HepG2 (cell line): ENCODE data around the gene DTD2. TPM values are rescaled to one million over a fixed set of nuclear protein-coding genes. Genes with fewer than 3 reads are reported as not detected.

Source experiments
- EED ChIP-seq: sonication (generic); formaldehyde crosslinking; IDR thresholded peaks from 2 replicates; pipeline ENCODE4 v1.5.0; 2020; ENCODE audit warnings: mild to moderate bottlenecking, missing genetic modification reagents
- GLI4 ChIP-seq: sonication (generic); formaldehyde crosslinking; IDR thresholded peaks from 2 replicates; pipeline ENCODE4 v1.5.1; 2020; ENCODE audit warnings: missing genetic modification reagents, mild to moderate bottlenecking, moderate library complexity, borderline replicate concordance
- GTF3A ChIP-seq: sonication (generic); formaldehyde crosslinking; conservative IDR thresholded peaks from 2 replicates; pipeline ENCODE4 v1.4.0; 2020; ENCODE audit warnings: mild to moderate bottlenecking, missing genetic modification reagents
- HMGA1 ChIP-seq: sonication (generic); formaldehyde crosslinking; conservative IDR thresholded peaks from 2 replicates; pipeline ENCODE4 v1.4.0; 2020; ENCODE audit warnings: missing genetic modification reagents
- KAT7 ChIP-seq: IDR thresholded peaks from 2 replicates; pipeline ENCODE4 v1.6.1; 2018; ENCODE audit warnings: borderline replicate concordance, missing compliant biosample characterization
- MBD4 ChIP-seq: IDR thresholded peaks from 2 replicates; pipeline ENCODE4 v1.6.1; 2012; ENCODE audit warnings: low read length, inconsistent platforms, borderline replicate concordance
- MEF2D ChIP-seq: sonication (generic); formaldehyde crosslinking; IDR thresholded peaks from 2 replicates; pipeline ENCODE4 v1.5.1; 2020; ENCODE audit warnings: mild to moderate bottlenecking, missing genetic modification reagents
- MXD1 ChIP-seq: sonication (generic); formaldehyde crosslinking; IDR thresholded peaks from 2 replicates; pipeline ENCODE4 v1.4.0; 2020; ENCODE audit warnings: mild to moderate bottlenecking, missing genetic modification reagents
- MXI1 ChIP-seq: IDR thresholded peaks from 3 replicates; pipeline ENCODE4 v1.6.1; 2012; ENCODE audit warnings: low read depth, low read length, inconsistent platforms, borderline replicate concordance
- PPARG ChIP-seq: conservative IDR thresholded peaks from 2 replicates; pipeline ENCODE4 v1.6.1; 2016; ENCODE audit warnings: missing biosample characterization, missing genetic modification reagents
- PRMT3 ChIP-seq: sonication (generic); formaldehyde crosslinking; IDR thresholded peaks from 2 replicates; pipeline ENCODE4 v1.8.1; 2022; ENCODE audit warnings: low read depth, mild to moderate bottlenecking, moderate library complexity, missing genetic modification reagents, borderline replicate concordance
- RFX1 ChIP-seq: fragments of 450-650 bp; IDR thresholded peaks from 2 replicates; pipeline ENCODE4 v1.6.1; 2017
- SMAD9 ChIP-seq: sonication (generic); formaldehyde crosslinking; IDR thresholded peaks from 2 replicates; pipeline ENCODE4 v1.5.1; 2020; ENCODE audit warnings: mild to moderate bottlenecking, missing genetic modification reagents
- SNRNP70 ChIP-seq: fragments of 200-400 bp; formaldehyde crosslinking; IDR thresholded peaks from 2 replicates; pipeline ENCODE4 v1.6.1; 2017; ENCODE audit warnings: mild to moderate bottlenecking, low read depth, low read length, moderate library complexity
- STAG1 ChIP-seq: sonication (generic); formaldehyde crosslinking; IDR thresholded peaks from 2 replicates; pipeline ENCODE4 v1.4.0; 2020; ENCODE audit warnings: missing genetic modification reagents
- ZBTB1 ChIP-seq: sonication (generic); formaldehyde crosslinking; IDR thresholded peaks from 2 replicates; pipeline ENCODE4 v1.4.0; 2020; ENCODE audit warnings: missing genetic modification reagents, borderline replicate concordance
- ZBTB43 ChIP-seq: sonication (generic); formaldehyde crosslinking; conservative IDR thresholded peaks from 2 replicates; pipeline ENCODE4 v1.4.0; 2020; ENCODE audit warnings: missing genetic modification reagents
- ZBTB8A ChIP-seq: sonication (generic); formaldehyde crosslinking; IDR thresholded peaks from 2 replicates; pipeline ENCODE4 v1.4.0; 2020; ENCODE audit warnings: mild to moderate bottlenecking, low read depth, missing genetic modification reagents, borderline replicate concordance
- ZFP41 ChIP-seq: sonication (generic); formaldehyde crosslinking; IDR thresholded peaks from 2 replicates; pipeline ENCODE4 v1.4.0; 2020; ENCODE audit warnings: mild to moderate bottlenecking, missing genetic modification reagents, borderline replicate concordance
- ZIK1 ChIP-seq: sonication (generic); formaldehyde crosslinking; IDR thresholded peaks from 2 replicates; pipeline ENCODE4 v1.5.0; 2020; ENCODE audit warnings: mild to moderate bottlenecking, low read depth, missing genetic modification reagents, borderline replicate concordance
- ZNF24 ChIP-seq: fragments of 450-650 bp; IDR thresholded peaks from 2 replicates; pipeline ENCODE4 v1.6.1; 2017; ENCODE audit warnings: antibody characterized with exemption, mild to moderate bottlenecking
- ZNF275 ChIP-seq: sonication (generic); formaldehyde crosslinking; IDR thresholded peaks from 2 replicates; pipeline ENCODE4 v1.8.0; 2022; ENCODE audit warnings: missing genetic modification reagents, mild to moderate bottlenecking, inconsistent platforms, borderline replicate concordance
- ZNF292 ChIP-seq: sonication (generic); formaldehyde crosslinking; IDR thresholded peaks from 2 replicates; pipeline ENCODE4 v1.8.1; 2022; ENCODE audit warnings: mild to moderate bottlenecking, low read depth, missing genetic modification reagents, borderline replicate concordance
- ZNF660 ChIP-seq: sonication (generic); formaldehyde crosslinking; IDR thresholded peaks from 2 replicates; pipeline ENCODE4 v1.5.1; 2020; ENCODE audit warnings: mild to moderate bottlenecking, low read depth, missing genetic modification reagents, borderline replicate concordance
- ZNF7 ChIP-seq: IDR thresholded peaks from 2 replicates; pipeline ENCODE4 v1.6.1; 2016; ENCODE audit warnings: missing biosample characterization, missing genetic modification reagents
- ZUFSP ChIP-seq: sonication (generic); formaldehyde crosslinking; IDR thresholded peaks from 2 replicates; pipeline ENCODE4 v1.9.0; 2021; ENCODE audit warnings: missing genetic modification reagents, mild to moderate bottlenecking, borderline replicate concordance
- polyA plus RNA-seq, 8 experiments: library from polyadenylated mRNA; depleted of rRNA in 3 of 8; stranded (reverse) in 7 of 8; unstranded in 1 of 8; fragments of >200 nt; fragmentation: Illumina TruSeq in 4 of 8; extraction: Trizol in 4 of 8; gene quantifications; 2 replicates each; pipeline versions ENCODE4 v1.2.1 to v1.2.3, GENCODE V29; 2011 to 2016; ENCODE audit warnings: low read depth in 4 of 8, missing spikeins in 1 of 8, mixed read lengths in 1 of 8; ENCODE audit not compliant: insufficient read depth in 1 of 8
- total RNA-seq, 5 experiments: library from RNA; depleted of rRNA; stranded (reverse); fragments of >200 nt; fragmentation: Illumina TruSeq; extraction: Trizol; gene quantifications; 2 replicates each; pipeline ENCODE4 v1.2.3, GENCODE V29; 2016; ENCODE audit warnings: low read depth in 1 of 5

Gene DTD2
- total and polyA plus RNA-seq, 2 of the 13 experiments (the other 11 are each of a cell fraction or from before 2014, with no cell fraction given), result 22.3 to 49.8 TPM

- TF ChIP-seq EED (no peak; the same call in none of the 2 replicates), GLI4 (peak; percentile 99), ZNF24 (no peak; the same call in 1 of the 2 replicates), ZBTB43 (CRISPR knock-in tag) (peak; percentile 75), SMAD9 (CRISPR knock-in tag) (peak; percentile 96), STAG1 (CRISPR knock-in tag) (peak; percentile 37), MXI1 (peak; percentile 95), ZNF275 (peak; percentile 99), ZNF7 (CRISPR knock-in tag) (peak; percentile 36; the same call in 1 of the 2 replicates), PPARG (CRISPR knock-in tag) (peak; percentile 85; the same call in 1 of the 2 replicates), SNRNP70 (no peak), ZFP41 (CRISPR knock-in tag) (peak; percentile 91; the same call in 1 of the 2 replicates), ZIK1 (CRISPR knock-in tag) (peak; percentile 99), MEF2D (peak; percentile 91; the same call in 1 of the 2 replicates), ZUFSP (CRISPR knock-in tag) (peak; percentile 84; the same call in 1 of the 2 replicates), ZNF292 (peak; percentile 94), ZBTB1 (CRISPR knock-in tag) (no peak), ZNF660 (CRISPR knock-in tag) (no peak), KAT7 (CRISPR knock-in tag) (peak; percentile 100), HMGA1 (CRISPR knock-in tag) (no peak), GTF3A (CRISPR knock-in tag) (peak; percentile 100; the same call in 1 of the 2 replicates), RFX1 (no peak), ZBTB8A (CRISPR knock-in tag) (peak; percentile 98), MBD4 (no peak), PRMT3 (CRISPR knock-in tag) (no peak), MXD1 (peak; percentile 99)
These were observed 36.8 kb downstream of the DTD2 start, which contains the start of gene HEATR5A (continued) for GRCh38 chr14:31420319-31421111.
